ENCODE measurements around the gene CEP43. TPM values are rescaled to one million over a fixed set of nuclear protein-coding genes. Genes with fewer than 3 reads are reported as not detected.

CEP43 gene
- total RNA-seq, 1 experiment from 2014 or later: 35.4 TPM

DNA sequence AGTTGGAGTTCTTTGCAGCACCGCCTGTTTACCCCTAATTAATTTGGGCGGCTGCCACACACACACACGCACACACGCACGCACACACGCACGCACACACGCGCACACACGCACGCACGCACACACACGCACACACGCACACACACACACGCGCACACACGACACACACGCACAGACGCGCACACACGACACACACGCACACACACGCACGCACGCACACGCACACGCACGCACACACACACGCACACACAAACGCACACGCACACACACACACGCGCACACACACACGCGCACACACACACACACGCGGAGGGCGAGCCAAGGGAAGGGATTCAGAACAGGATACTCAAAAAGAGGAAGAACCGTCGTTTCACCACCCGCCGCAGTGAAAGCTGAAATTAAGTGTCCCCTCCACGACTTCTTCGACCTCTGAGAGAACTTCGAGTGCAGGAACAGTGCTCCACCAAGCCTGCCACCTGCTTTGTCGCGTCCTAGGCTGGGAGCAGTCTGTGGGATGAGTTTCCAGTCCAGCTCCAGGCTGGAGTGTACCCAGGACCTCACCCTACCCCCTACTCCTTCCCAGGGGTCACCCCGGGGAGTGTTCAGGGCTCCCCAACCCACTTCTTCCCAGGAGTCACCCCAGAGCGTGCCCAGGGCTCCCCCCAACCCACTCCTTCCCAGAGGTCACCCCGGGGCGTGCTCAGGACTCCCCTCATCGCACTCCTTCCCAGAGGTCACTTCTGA, 43.9 kb upstream of the CEP43 start:
- Histone ChIP-seq H3K9me3 (ENCODE audit: control insufficient read depth, insufficient read depth, low read depth, low read length) (no peaks in the 10 kb centered on the region), H3K4me1 (ENCODE audit: control insufficient read depth, insufficient read depth, low read length) (peaks cover 7% of the 10 kb centered on the region), H3K36me3 (ENCODE audit: control insufficient read depth, insufficient read depth, low read length) (no peaks in the 10 kb centered on the region), H3K27me3 (ENCODE audit: control insufficient read depth, insufficient read depth, low read length) (no peaks in the 10 kb centered on the region), H3K4me3 (ENCODE audit: low read depth in 2 of 2, low read length in 2 of 2) (peak overlapping the region; percentile 65 to 70), H3K27ac (ENCODE audit: low read length) (no peak overlapping the region)
- TF ChIP-seq SIN3A (IDR thresholded peaks at IDR 0.05; ENCODE audit: borderline replicate concordance, insufficient read depth, low read depth, low read length): no peak
- no peak for TF ChIP-seq CTCF (IDR thresholded peaks at IDR 0.05)
- no peak for TF ChIP-seq POLR2AphosphoS5 (IDR thresholded peaks at IDR 0.05; ENCODE audit: low read depth, low read length)
- TF ChIP-seq, protein P1, sequence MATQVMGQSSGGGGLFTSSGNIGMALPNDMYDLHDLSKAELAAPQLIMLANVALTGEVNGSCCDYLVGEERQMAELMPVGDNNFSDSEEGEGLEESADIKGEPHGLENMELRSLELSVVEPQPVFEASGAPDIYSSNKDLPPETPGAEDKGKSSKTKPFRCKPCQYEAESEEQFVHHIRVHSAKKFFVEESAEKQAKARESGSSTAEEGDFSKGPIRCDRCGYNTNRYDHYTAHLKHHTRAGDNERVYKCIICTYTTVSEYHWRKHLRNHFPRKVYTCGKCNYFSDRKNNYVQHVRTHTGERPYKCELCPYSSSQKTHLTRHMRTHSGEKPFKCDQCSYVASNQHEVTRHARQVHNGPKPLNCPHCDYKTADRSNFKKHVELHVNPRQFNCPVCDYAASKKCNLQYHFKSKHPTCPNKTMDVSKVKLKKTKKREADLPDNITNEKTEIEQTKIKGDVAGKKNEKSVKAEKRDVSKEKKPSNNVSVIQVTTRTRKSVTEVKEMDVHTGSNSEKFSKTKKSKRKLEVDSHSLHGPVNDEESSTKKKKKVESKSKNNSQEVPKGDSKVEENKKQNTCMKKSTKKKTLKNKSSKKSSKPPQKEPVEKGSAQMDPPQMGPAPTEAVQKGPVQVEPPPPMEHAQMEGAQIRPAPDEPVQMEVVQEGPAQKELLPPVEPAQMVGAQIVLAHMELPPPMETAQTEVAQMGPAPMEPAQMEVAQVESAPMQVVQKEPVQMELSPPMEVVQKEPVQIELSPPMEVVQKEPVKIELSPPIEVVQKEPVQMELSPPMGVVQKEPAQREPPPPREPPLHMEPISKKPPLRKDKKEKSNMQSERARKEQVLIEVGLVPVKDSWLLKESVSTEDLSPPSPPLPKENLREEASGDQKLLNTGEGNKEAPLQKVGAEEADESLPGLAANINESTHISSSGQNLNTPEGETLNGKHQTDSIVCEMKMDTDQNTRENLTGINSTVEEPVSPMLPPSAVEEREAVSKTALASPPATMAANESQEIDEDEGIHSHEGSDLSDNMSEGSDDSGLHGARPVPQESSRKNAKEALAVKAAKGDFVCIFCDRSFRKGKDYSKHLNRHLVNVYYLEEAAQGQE (IDR thresholded peaks at IDR 0.05; ENCODE audit: insufficient read depth in 1 of 2, low read depth in 2 of 2, low read length in 1 of 2): no peak
- no peak for TF ChIP-seq TCF7L2 (IDR thresholded peaks at IDR 0.05; ENCODE audit: low read depth, low read length)
- ChIA-PET POLR2A (no interaction called here), CTCF (no interaction called here)
- ATAC-seq: no peak
- intact Hi-C loops (cut with micrococcal nuclease; ENCODE audit: unreplicated experiment) (no loop called here), in situ Hi-C loops (cut with HindIII; ENCODE audit: low pct_unique_long_range_greater_than_20kb, low sequenced_read_pairs) (no loop called here)
- no peak for DNase-seq (ENCODE audit: low read depth, low spot score)
- BruUV-seq (replicated peaks): no TSS peak

DNA sequence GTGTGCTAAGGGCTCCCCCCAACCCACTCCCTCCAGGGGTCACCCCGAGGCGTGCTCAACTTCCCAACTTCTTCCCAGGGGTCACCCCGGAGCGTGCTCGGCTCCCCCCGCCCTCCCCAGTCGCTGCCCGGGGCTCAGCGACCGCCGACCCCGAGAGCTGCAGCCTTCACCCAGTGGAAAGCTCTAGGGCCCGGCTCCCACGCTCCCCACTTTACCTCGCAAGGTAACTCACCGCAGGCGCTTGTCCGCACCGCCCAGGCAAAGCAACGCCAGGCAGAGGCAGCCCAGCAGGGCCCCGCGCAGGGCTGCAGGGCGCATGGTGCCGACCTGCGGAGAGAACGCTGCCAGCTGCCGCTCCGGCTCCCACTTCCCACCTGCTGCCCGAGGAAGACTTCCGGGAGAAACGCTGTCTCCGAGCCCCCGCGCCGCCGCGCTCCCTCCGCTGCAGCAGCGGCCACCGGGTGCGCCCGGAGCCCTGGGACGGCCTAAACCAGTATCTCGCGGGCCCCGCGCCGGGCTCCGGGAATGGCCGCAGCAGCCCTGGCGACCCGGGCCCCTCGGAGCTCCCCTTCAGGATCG, 43.2 kb upstream of the CEP43 start:
- in situ Hi-C loops (cut with HindIII; ENCODE audit: low pct_unique_long_range_greater_than_20kb, low sequenced_read_pairs) (no loop called here), intact Hi-C loops (cut with micrococcal nuclease; ENCODE audit: unreplicated experiment) (no loop called here)
- DNase-seq (ENCODE audit: low read depth, low spot score) (no peak), ATAC-seq (peak; percentile 70)
- Histone ChIP-seq H3K4me1 (ENCODE audit: control insufficient read depth, insufficient read depth, low read length) (peaks cover 7% of the 10 kb centered on the region), H3K27ac (ENCODE audit: low read length) (no peak overlapping the region), H3K27me3 (ENCODE audit: control insufficient read depth, insufficient read depth, low read length) (no peaks in the 10 kb centered on the region), H3K4me3 (ENCODE audit: low read depth in 2 of 2, low read length in 2 of 2) (peak overlapping the region; percentile 65 to 70), H3K36me3 (ENCODE audit: control insufficient read depth, insufficient read depth, low read length) (no peaks in the 10 kb centered on the region), H3K9me3 (ENCODE audit: control insufficient read depth, insufficient read depth, low read depth, low read length) (no peaks in the 10 kb centered on the region)
- CTCF ChIA-PET: no interaction called here
- TF ChIP-seq SIN3A (IDR thresholded peaks at IDR 0.05; ENCODE audit: borderline replicate concordance, insufficient read depth, low read depth, low read length) (no peak), POLR2AphosphoS5 (IDR thresholded peaks at IDR 0.05; ENCODE audit: low read depth, low read length) (no peak), CTCF (IDR thresholded peaks at IDR 0.05) (no peak), TCF7L2 (IDR thresholded peaks at IDR 0.05; ENCODE audit: low read depth, low read length) (no peak)
- TF ChIP-seq, protein P1 (IDR thresholded peaks at IDR 0.05; ENCODE audit: insufficient read depth in 1 of 2, low read depth in 2 of 2, low read length in 1 of 2): no peak
- no TSS peak for BruUV-seq (replicated peaks)
- POLR2A ChIA-PET: interaction anchor here (0.5 kb wide), 1 partner anchor 1522 kb away, joined by 6 read pairs; no protein-coding TSS in a partner anchor
